ENCODE results near the gene SPRING1. TPM values are rescaled to one million over a fixed set of nuclear protein-coding genes. Genes with fewer than 3 reads are reported as not detected.

SPRING1 gene
- total and polyA plus RNA-seq, 10 donors, result 8.8 to 43.8 (median 23.7) TPM

GRCh38 chr12:116712458-116713303, 25.2 kb downstream of the SPRING1 start:
- peaks cover 0 to 14% (median 0%) of the 10 kb centered on the region in 7 donors for H3K27me3 ChIP-seq (replicated peaks in 1 of 7)
- no peak overlapping the region for H3K4me3 ChIP-seq
- DNase-seq, result no peak
- peaks cover 0 to 53% (median 30%) of the 10 kb centered on the region in 6 donors for H3K36me3 ChIP-seq
- H3K4me1 ChIP-seq, result peaks cover 7 to 18% (median 11%) of the 10 kb centered on the region in 6 donors
- no peak overlapping the region for H3K27ac ChIP-seq
- intact Hi-C loops (cut with DNase I; ENCODE audit: low total_unique reads), result no loop called here
- H3K9me3 ChIP-seq, result no peaks in the 10 kb centered on the region
- no peak for TF ChIP-seq POLR2AphosphoS5 (IDR thresholded peaks at IDR 0.05)
- TF ChIP-seq CTCF (IDR thresholded peaks at IDR 0.05 in 8 of 11, conservative IDR thresholded peaks at IDR 0.05 in 3 of 11), result no peak
- TF ChIP-seq POLR2A (IDR thresholded peaks at IDR 0.05), result no peak
- 85 to 94% (median 92%) methylated on average over 17 of the region's 17 CpGs for WGBS, 5 donors

DNA sequence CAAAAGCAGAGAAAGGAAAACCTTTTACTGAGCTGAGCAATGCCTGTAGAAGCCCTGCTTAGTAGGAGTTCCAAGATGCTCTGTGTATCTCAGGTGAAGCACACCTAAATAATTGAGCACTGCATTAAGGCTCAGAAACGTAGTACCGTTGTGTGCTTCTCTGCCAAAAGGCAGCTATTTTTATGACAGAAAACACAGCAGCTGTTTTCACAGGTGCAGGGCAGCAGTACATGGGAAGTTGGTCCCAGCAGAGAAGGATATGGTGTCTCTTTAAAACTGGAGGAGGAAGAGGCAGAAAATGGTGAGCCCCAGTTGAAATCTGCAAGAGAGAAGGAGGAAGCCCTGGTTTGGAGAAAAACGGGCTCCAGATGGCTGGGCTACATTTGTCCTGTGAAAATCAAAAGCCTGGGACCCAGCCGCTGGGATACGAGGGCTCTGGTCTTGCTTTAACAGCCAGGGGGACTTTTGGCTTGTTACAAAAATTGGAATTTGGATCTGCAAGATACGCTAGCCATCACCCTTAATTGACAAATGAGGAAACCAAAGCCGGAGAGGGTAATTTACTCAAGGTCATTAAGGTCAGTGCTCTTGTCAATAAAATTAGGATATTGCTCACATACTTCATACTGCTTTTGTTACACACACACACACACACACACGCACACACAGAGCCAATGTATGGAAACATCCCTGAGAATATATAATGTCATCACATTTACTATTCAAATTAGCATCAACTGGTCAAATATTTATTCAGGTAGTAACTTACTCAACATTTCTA, 27.3 kb downstream of the SPRING1 start:
- no peak for DNase-seq
- Histone ChIP-seq H3K4me3 (no peak overlapping the region), H3K27ac (no peak overlapping the region), H3K36me3 (peaks cover 0 to 32% (median 11%) of the 10 kb centered on the region in 6 donors), H3K4me1 (peaks cover 7 to 21% (median 11%) of the 10 kb centered on the region in 6 donors), H3K9me3 (no peaks in the 10 kb centered on the region), H3K27me3 (replicated peaks in 1 of 7) (peaks cover 0 to 14% (median 0%) of the 10 kb centered on the region in 7 donors)
- intact Hi-C loops (cut with DNase I; ENCODE audit: low total_unique reads), result no loop called here
- TF ChIP-seq POLR2A (IDR thresholded peaks at IDR 0.05), result no peak
- TF ChIP-seq CTCF (IDR thresholded peaks at IDR 0.05 in 8 of 11, conservative IDR thresholded peaks at IDR 0.05 in 3 of 11), result no peak
- TF ChIP-seq POLR2AphosphoS5 (IDR thresholded peaks at IDR 0.05), result no peak
- WGBS, 5 donors, result 41 to 52% (median 48%) methylated on average over 8 of the region's 8 CpGs

- Histone ChIP-seq H3K27ac (no peak overlapping the region), H3K9me3 (no peaks in the 10 kb centered on the region), H3K4me1 (peaks cover 7 to 21% (median 11%) of the 10 kb centered on the region in 6 donors), H3K36me3 (peaks cover 0 to 24% (median 5%) of the 10 kb centered on the region in 6 donors), H3K27me3 (replicated peaks in 1 of 7) (peaks cover 0 to 14% (median 0%) of the 10 kb centered on the region in 7 donors), H3K4me3 (no peak overlapping the region)
- no peak for DNase-seq
- intact Hi-C loops (cut with DNase I; ENCODE audit: low total_unique reads), result no loop called here
- no peak for TF ChIP-seq CTCF (IDR thresholded peaks at IDR 0.05 in 8 of 11, conservative IDR thresholded peaks at IDR 0.05 in 3 of 11)
- TF ChIP-seq POLR2A (IDR thresholded peaks at IDR 0.05), result no peak
- no peak for TF ChIP-seq POLR2AphosphoS5 (IDR thresholded peaks at IDR 0.05)
- WGBS, 5 donors, result 52 to 69% (median 57%) methylated on average over 10 of the region's 10 CpGs
These were observed 28.1 kb downstream of the SPRING1 start for GRCh38 chr12:116709768-116710167.
